GM12892 (cell line): ENCODE measurements around the gene ZFHX3.

Experiments
- POLR2A ChIP-seq: IDR thresholded peaks from 2 replicates; pipeline ENCODE4 v1.6.1; 2011; ENCODE audit warnings: low read depth, low read length, control low read depth
- POLR2AphosphoS5 ChIP-seq: IDR thresholded peaks from 2 replicates; pipeline ENCODE4 v1.6.1; 2011; ENCODE audit warnings: low read depth, low read length, control low read depth

DNA sequence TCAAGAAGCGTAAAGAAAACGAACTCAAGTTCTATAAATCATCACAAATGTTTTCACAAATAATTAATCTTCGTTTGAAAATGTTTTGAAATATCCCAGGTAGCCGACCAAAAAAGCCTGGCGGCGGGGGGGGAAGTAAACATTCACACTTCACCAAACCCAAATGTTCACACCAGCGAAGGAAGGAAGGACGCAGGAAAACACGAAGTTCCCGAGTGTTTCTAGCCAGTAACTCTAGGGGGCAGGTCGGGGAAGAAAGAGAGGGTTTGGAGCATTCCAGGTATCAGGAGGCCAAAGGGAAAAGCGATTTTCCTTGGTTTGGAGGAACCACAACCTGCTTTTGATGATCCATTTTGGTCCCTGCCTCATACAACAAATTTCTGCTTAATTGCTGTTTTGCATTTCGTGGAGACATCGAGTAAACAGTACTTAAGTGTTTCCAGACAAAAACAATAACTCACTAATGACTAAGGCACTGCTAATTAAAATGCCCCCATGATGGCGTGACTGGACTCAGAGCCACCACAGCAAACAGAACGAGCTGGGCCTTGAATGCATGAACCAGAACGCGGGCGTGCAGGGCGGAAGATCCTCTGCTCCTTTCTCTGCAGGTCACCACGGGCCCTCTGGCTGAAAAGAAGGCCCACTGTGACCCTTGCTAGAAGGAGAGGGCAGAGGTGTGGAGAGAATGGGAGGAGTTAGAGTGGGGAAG lies 16.6 kb downstream of the ZFHX3 start:
- TF ChIP-seq POLR2A, result no peak
- TF ChIP-seq POLR2AphosphoS5, result no peak
